ENCODE measurements around the gene GLYR1. TPM values are rescaled to one million over a fixed set of nuclear protein-coding genes. Genes with fewer than 3 reads are reported as not detected.
"Not testable (repeated sequence)": the region's sequence is repeated elsewhere in the genome, so short reads cannot be mapped to it uniquely, and the experiment has no call there.

Gene GLYR1
- total RNA-seq, 1 experiment from 2014 or later = 117 TPM

DNA sequence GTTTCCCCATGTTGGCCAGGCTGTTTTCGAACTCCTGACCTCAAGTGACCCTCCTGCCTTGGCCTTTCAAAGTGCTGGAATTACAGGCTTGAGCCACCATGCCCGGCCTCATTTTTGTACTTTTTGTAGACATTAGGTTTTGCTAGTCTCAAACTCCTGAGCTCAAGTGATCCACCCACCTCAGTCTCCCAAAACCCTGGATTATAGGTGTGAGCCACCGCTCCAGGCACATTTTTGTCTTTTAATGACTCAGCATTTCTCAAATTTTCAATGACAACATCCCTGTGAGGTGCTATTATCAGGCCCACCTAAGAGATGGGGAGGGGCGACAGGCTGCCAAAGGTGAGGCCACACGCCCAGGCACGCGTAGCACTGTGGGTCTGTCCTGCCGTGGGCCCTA is 60.0 kb downstream of the GLYR1 start:
- no peaks in the 10 kb centered on the region for H3K9me3 Mint-ChIP-seq (ENCODE audit: unreplicated experiment)
- ChIA-PET CTCF (no interaction called here), POLR2A (no interaction called here)
- H3K36me3 Mint-ChIP-seq (ENCODE audit: insufficient read depth, unreplicated experiment) = peaks cover 8% of the 10 kb centered on the region
- intact Hi-C loops (cut with micrococcal nuclease; ENCODE audit: unreplicated experiment) = no loop called here
- TF ChIP-seq, protein P1, sequence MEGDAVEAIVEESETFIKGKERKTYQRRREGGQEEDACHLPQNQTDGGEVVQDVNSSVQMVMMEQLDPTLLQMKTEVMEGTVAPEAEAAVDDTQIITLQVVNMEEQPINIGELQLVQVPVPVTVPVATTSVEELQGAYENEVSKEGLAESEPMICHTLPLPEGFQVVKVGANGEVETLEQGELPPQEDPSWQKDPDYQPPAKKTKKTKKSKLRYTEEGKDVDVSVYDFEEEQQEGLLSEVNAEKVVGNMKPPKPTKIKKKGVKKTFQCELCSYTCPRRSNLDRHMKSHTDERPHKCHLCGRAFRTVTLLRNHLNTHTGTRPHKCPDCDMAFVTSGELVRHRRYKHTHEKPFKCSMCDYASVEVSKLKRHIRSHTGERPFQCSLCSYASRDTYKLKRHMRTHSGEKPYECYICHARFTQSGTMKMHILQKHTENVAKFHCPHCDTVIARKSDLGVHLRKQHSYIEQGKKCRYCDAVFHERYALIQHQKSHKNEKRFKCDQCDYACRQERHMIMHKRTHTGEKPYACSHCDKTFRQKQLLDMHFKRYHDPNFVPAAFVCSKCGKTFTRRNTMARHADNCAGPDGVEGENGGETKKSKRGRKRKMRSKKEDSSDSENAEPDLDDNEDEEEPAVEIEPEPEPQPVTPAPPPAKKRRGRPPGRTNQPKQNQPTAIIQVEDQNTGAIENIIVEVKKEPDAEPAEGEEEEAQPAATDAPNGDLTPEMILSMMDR (IDR thresholded peaks at IDR 0.05; ENCODE audit: insufficient read depth in 1 of 2, low read depth in 1 of 2, low read length in 1 of 2, severe bottlenecking in 1 of 2, unreplicated experiment in 1 of 2) = no peak
- H3K4me1 ChIP-seq = peaks cover 35% of the 10 kb centered on the region
- H3K36me3 ChIP-seq (ENCODE audit: control insufficient read depth, insufficient read depth, low read length) = no peaks in the 10 kb centered on the region
- H3K27ac Mint-ChIP-seq (ENCODE audit: unreplicated experiment) = no peak overlapping the region
- no TSS peak for BruUV-seq (replicated peaks)
- H3K9me3 ChIP-seq = no peaks in the 10 kb centered on the region
- peaks cover 12% of the 10 kb centered on the region for H3K4me1 Mint-ChIP-seq (ENCODE audit: low read depth, unreplicated experiment)
- H3K4me3 ChIP-seq (ENCODE audit: low read depth, low read length) = no peak overlapping the region
- no peaks in the 10 kb centered on the region for H3K27me3 Mint-ChIP-seq (ENCODE audit: insufficient read depth, unreplicated experiment)
- no peak overlapping the region for H3K4me3 Mint-ChIP-seq (ENCODE audit: unreplicated experiment)
- DNase-seq = no peak
- no peaks in the 10 kb centered on the region for H3K27me3 ChIP-seq (replicated peaks; ENCODE audit: control insufficient read depth, insufficient read depth, low read length)

DNA sequence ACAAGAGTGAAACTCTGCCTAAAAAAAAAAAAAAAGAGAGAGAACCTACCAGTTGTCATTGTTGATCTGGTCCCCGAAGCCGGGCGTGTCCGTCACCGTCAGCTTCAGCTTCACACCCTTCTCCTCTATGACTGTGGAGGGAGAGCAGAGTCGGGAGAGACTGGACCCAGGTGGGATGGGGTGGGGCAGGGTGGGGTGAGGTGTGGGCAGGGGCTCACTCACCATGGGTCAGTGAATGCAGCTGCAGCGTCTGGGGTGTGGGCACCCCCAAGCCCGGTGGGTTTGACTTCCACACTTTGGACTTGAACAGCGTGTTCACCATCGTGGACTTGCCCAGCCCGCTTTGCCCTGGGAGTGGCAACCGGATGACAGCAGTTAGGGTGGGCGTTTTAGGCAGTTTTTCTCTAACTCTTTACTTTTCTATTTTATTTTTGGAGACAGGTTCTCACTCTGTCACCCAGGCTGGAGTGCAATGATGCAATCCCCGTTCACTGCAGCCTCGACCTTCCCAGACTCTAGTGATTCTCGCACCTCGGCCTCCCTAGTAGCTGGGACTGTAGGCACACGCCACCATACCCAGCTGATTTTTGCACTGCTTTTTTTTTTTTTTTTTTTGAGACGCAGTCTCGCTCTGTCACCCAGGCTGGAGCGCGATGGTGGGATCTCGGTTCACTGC is 61.2 kb downstream of the GLYR1 start:
- no peak overlapping the region for H3K4me3 ChIP-seq (ENCODE audit: low read depth, low read length)
- CTCF ChIA-PET = interaction anchor here (0.6 kb wide), 1 partner anchor 231 kb away, joined by 3 read pairs; no protein-coding TSS in a partner anchor
- peaks cover 4% of the 10 kb centered on the region for H3K36me3 Mint-ChIP-seq (ENCODE audit: insufficient read depth, unreplicated experiment)
- no TSS peak for BruUV-seq (replicated peaks)
- H3K27ac Mint-ChIP-seq (ENCODE audit: unreplicated experiment) = no peak overlapping the region
- no peaks in the 10 kb centered on the region for H3K27me3 ChIP-seq (replicated peaks; ENCODE audit: control insufficient read depth, insufficient read depth, low read length)
- H3K4me1 Mint-ChIP-seq (ENCODE audit: low read depth, unreplicated experiment) = peaks cover 12% of the 10 kb centered on the region
- TF ChIP-seq, protein P1 (IDR thresholded peaks at IDR 0.05; ENCODE audit: insufficient read depth in 1 of 2, low read depth in 1 of 2, low read length in 1 of 2, severe bottlenecking in 1 of 2, unreplicated experiment in 1 of 2) = no peak
- H3K9me3 Mint-ChIP-seq (ENCODE audit: unreplicated experiment) = no peaks in the 10 kb centered on the region
- no peaks in the 10 kb centered on the region for H3K27me3 Mint-ChIP-seq (ENCODE audit: insufficient read depth, unreplicated experiment)
- H3K9me3 ChIP-seq = no peaks in the 10 kb centered on the region
- no peak overlapping the region for H3K4me3 Mint-ChIP-seq (ENCODE audit: unreplicated experiment)
- intact Hi-C loops (cut with micrococcal nuclease; ENCODE audit: unreplicated experiment) = no loop called here
- peaks cover 35% of the 10 kb centered on the region for H3K4me1 ChIP-seq
- no peaks in the 10 kb centered on the region for H3K36me3 ChIP-seq (ENCODE audit: control insufficient read depth, insufficient read depth, low read length)
- POLR2A ChIA-PET = no interaction called here
- DNase-seq = no peak

DNA sequence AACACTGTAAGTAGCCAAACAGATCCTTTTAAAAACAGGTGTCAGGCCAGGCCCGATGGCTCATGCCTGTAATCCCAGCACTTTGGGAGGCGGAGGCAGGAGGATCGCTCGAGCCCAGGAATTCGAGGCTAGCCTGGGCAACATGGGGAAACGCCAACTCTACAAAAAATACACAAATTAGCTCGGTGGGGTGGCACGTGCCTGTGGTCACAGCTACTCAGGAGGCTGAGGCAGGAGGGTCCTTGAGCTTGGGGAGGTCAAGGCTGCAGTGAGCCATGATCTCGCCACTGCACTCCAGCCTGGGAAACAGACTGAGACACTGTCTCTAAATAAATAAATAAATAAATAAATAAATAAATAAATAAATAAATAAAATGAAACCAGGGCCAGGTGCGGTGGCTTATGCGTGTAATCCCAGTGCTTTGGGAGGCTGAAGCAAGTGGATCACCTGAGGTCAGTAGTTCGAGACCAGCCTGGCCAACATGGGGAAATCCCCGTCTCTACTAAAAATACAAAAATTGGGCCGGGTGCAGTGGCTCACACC is 62.6 kb downstream of the GLYR1 start:
- H3K36me3 ChIP-seq (ENCODE audit: control insufficient read depth, insufficient read depth, low read length); POLR2A ChIA-PET; H3K36me3 Mint-ChIP-seq (ENCODE audit: insufficient read depth, unreplicated experiment); H3K27me3 ChIP-seq (replicated peaks; ENCODE audit: control insufficient read depth, insufficient read depth, low read length); H3K4me3 ChIP-seq (ENCODE audit: low read depth, low read length); DNase-seq; CTCF ChIA-PET; H3K9me3 Mint-ChIP-seq (ENCODE audit: unreplicated experiment); intact Hi-C loops (cut with micrococcal nuclease; ENCODE audit: unreplicated experiment); H3K27ac Mint-ChIP-seq (ENCODE audit: unreplicated experiment); BruUV-seq (replicated peaks); H3K4me3 Mint-ChIP-seq (ENCODE audit: unreplicated experiment); H3K9me3 ChIP-seq; H3K27me3 Mint-ChIP-seq (ENCODE audit: insufficient read depth, unreplicated experiment): not testable (repeated sequence)
- peaks cover 12% of the 10 kb centered on the region for H3K4me1 Mint-ChIP-seq (ENCODE audit: low read depth, unreplicated experiment)
- H3K4me1 ChIP-seq = peaks cover 26% of the 10 kb centered on the region

Data from Caco-2 (cell line).